Measurements from ENCODE around the gene AIFM3.
"Not testable (repeated sequence)": the region's sequence is repeated elsewhere in the genome, so short reads cannot be mapped to it uniquely, and the experiment has no call there.

AIFM3 gene

GRCh38 chr22:20966883-20967696 is at the start of gene AIFM3:
AIFM3 (plus strand) TSS chr22:20967255; CDS start chr22:20967945, 690 bp downstream.
- no peak for DNase-seq

GRCh38 chr22:20918663-20919218 is 48.3 kb upstream of the AIFM3 start:
- no peak for DNase-seq

- no peak for DNase-seq
Measured at GRCh38 chr22:20919718-20920117, 47.3 kb upstream of the AIFM3 start.

GRCh38 chr22:20920881-20921203 is 46.2 kb upstream of the AIFM3 start:
- no peak for DNase-seq

GRCh38 chr22:20922141-20922751 is 44.8 kb upstream of the AIFM3 start:
- DNase-seq = no peak

- no peak for DNase-seq
Measured at GRCh38 chr22:20926243-20926642, 40.8 kb upstream of the AIFM3 start.

GRCh38 chr22:20927940-20928572 is 39.0 kb upstream of the AIFM3 start:
- DNase-seq = no peak

GRCh38 chr22:20928573-20928967 is 38.5 kb upstream of the AIFM3 start:
- DNase-seq = no peak

- DNase-seq = no peak
Measured at GRCh38 chr22:20930004-20930403, 37.1 kb upstream of the AIFM3 start.

GRCh38 chr22:20930435-20930834 is 36.6 kb upstream of the AIFM3 start:
- DNase-seq = not testable (repeated sequence)

- DNase-seq = no peak
Measured at GRCh38 chr22:20931126-20931654, 35.9 kb upstream of the AIFM3 start.

GRCh38 chr22:20933910-20934309 is 33.1 kb upstream of the AIFM3 start:
- no peak for DNase-seq

GRCh38 chr22:20935049-20935448 is 32.0 kb upstream of the AIFM3 start:
- not testable (repeated sequence) for DNase-seq

- DNase-seq = not testable (repeated sequence)
Measured at GRCh38 chr22:20935780-20936539, 31.1 kb upstream of the AIFM3 start.

- no peak for DNase-seq
Measured at GRCh38 chr22:20937031-20937793, 29.8 kb upstream of the AIFM3 start.

GRCh38 chr22:20937794-20938671 is 29.0 kb upstream of the AIFM3 start:
- DNase-seq = no peak

- not testable (repeated sequence) for DNase-seq
Measured at GRCh38 chr22:20939457-20940185, 27.4 kb upstream of the AIFM3 start.

- DNase-seq = no peak
Measured at GRCh38 chr22:20940186-20940651, 26.8 kb upstream of the AIFM3 start.

GRCh38 chr22:20940904-20941385 is 26.1 kb upstream of the AIFM3 start:
- DNase-seq = no peak

Measured in activated CD8-positive, alpha-beta memory T cell treated with anti-CD3 and anti-CD28 coated beads, Interleukin-2, amount 50 U/mL, for 4 hours (primary cell).